Testis (tissue), 3 donors: Measurements from ENCODE around the gene CCDC33. TPM values are rescaled to one million over a fixed set of nuclear protein-coding genes. Genes with fewer than 3 reads are reported as not detected.

Experiments
- DNase-seq: peaks from one replicate; pipeline ENCODE4 v3.0.0-alpha.2; 2019
- H3K27ac ChIP-seq, 2 donors: fragments of 200-600 bp; sonication (generic); one replicate each; pipeline ENCODE4 v1.5.1; 2019
- H3K27me3 ChIP-seq: fragments of 200-600 bp; sonication (generic); one replicate; pipeline ENCODE4 v1.5.1; 2019
- H3K36me3 ChIP-seq: fragments of 200-600 bp; sonication (generic); one replicate; pipeline ENCODE4 v1.5.1; 2017; ENCODE audit warnings: low read depth; ENCODE audit errors: missing control alignments
- H3K4me1 ChIP-seq: fragments of 200-600 bp; sonication (generic); one replicate; pipeline ENCODE4 v1.5.1; 2019
- H3K4me3 ChIP-seq, 2 donors: fragments of 200-600 bp; sonication (generic); one replicate each; pipeline ENCODE4 v1.5.1; 2017 to 2019
- H3K9me3 ChIP-seq: fragments of 200-600 bp; sonication (generic); one replicate; pipeline ENCODE4 v1.5.1; 2017
- CTCF ChIP-seq, 3 experiments: fragments of 450-650 bp in 2 of 3; fragments of 200-600 bp in 1 of 3; sonication (generic) in 1 of 3; IDR thresholded peaks; one replicate each; pipeline ENCODE4 v1.5.1; 2016 to 2019; ENCODE audit warnings: antibody characterized with exemption in 3 of 3, mild to moderate bottlenecking in 2 of 3, moderate library complexity in 1 of 3
- POLR2A ChIP-seq: fragments of 450-650 bp; IDR thresholded peaks from one replicate; pipeline ENCODE4 v1.6.1; 2017; ENCODE audit warnings: antibody characterized with exemption, mild to moderate bottlenecking, moderate library complexity
- WGBS, 2 donors: methylation state at CpG; one replicate each; pipeline ENCODE4 v1.1.5; 2018; 5-methylcytosine and 5-hydroxymethylcytosine counted together
- intact Hi-C: fragments of 100-400 bp; cut with DNase I; formaldehyde crosslinking; loops from one replicate; pipeline ENCODE4 v1.15.1; 2023; ENCODE audit warnings: low total_unique reads
- polyA plus RNA-seq: library from polyadenylated mRNA; stranded (reverse); fragments of 350-450 nt; fragmentation: Illumina TruSeq; extraction: RNeasy Lipid Tissue Mini Kit (QIAGEN cat#74804); gene quantifications from one replicate; pipeline ENCODE4 v1.2.3, GENCODE V29; 2014; ENCODE audit warnings: low read depth, low replicate concordance; ENCODE audit not compliant: insufficient read depth
- total RNA-seq, 2 donors: library from RNA; depleted of rRNA; stranded (reverse); fragments of >200 nt; gene quantifications; one replicate each; pipeline ENCODE4 v1.2.3, GENCODE V29; 2016

CCDC33 gene
- total and polyA plus RNA-seq, 3 donors from 2014 or later: 11.6 to 41.3 (median 18.5) TPM

- DNase-seq: no peak
- no peak for TF ChIP-seq POLR2A
- no peak for TF ChIP-seq CTCF (IDR thresholded peaks at IDR 0.05)
- no peaks in the 10 kb centered on the region for H3K36me3 ChIP-seq
- peaks cover 21% of the 10 kb centered on the region for H3K4me1 ChIP-seq
- no peak overlapping the region for H3K4me3 ChIP-seq
- H3K27me3 ChIP-seq: no peaks in the 10 kb centered on the region
- no peaks in the 10 kb centered on the region for H3K9me3 ChIP-seq
- peak overlapping the region in 1 of 2 donors; percentile 1 for H3K27ac ChIP-seq
- intact Hi-C loops: no loop called here
- 68 to 80% methylated on average over 1 of the region's 1 CpG for WGBS, 2 donors
Observed at GRCh38 chr15:74362482-74362881, 126.4 kb downstream of the CCDC33 start.

- no peaks in the 10 kb centered on the region for H3K27me3 ChIP-seq
- peak overlapping the region; percentile 64 to 87 for H3K4me3 ChIP-seq
- H3K36me3 ChIP-seq: no peaks in the 10 kb centered on the region
- H3K9me3 ChIP-seq: no peaks in the 10 kb centered on the region
- no peak for DNase-seq
- H3K4me1 ChIP-seq: peaks cover 35% of the 10 kb centered on the region
- TF ChIP-seq POLR2A: no peak
- TF ChIP-seq CTCF (IDR thresholded peaks at IDR 0.05): no peak
- intact Hi-C loops: no loop called here
- 22 to 37% methylated on average over 12 of the region's 12 CpGs for WGBS, 2 donors
- H3K27ac ChIP-seq: peak overlapping the region; percentile 93 to 94
Observed at GRCh38 chr15:74364936-74365597, 128.9 kb downstream of the CCDC33 start.

- TF ChIP-seq POLR2A (no peak), CTCF (IDR thresholded peaks at IDR 0.05) (no peak)
- DNase-seq: peak; percentile 81
- peak overlapping the region; percentile 93 to 94 for H3K27ac ChIP-seq
- 1 to 2% methylated on average over 13 to 70 of the region's 75 CpGs for WGBS, 2 donors
- no peaks in the 10 kb centered on the region for H3K9me3 ChIP-seq
- H3K27me3 ChIP-seq: no peaks in the 10 kb centered on the region
- H3K36me3 ChIP-seq: no peaks in the 10 kb centered on the region
- intact Hi-C loops: no loop called here
- peaks cover 38% of the 10 kb centered on the region for H3K4me1 ChIP-seq
- H3K4me3 ChIP-seq: peak overlapping the region; percentile 64 to 87
Observed at GRCh38 chr15:74365598-74366445, 129.7 kb downstream of the CCDC33 start.

GRCh38 chr15:74367296-74367854 is 131.2 kb downstream of the CCDC33 start, which contains the start of gene CYP11A1:
CYP11A1 (minus strand) TSS chr15:74367646; CDS start chr15:74367585, 61 bp downstream.
- no peaks in the 10 kb centered on the region for H3K9me3 ChIP-seq
- peaks cover 37% of the 10 kb centered on the region for H3K4me1 ChIP-seq
- intact Hi-C loops: no loop called here
- no peaks in the 10 kb centered on the region for H3K27me3 ChIP-seq
- WGBS, 2 donors: 41 to 45% methylated on average over 11 to 12 of the region's 12 CpGs
- peak; percentile 63 for DNase-seq
- no peaks in the 10 kb centered on the region for H3K36me3 ChIP-seq
- H3K4me3 ChIP-seq: peak within 1 kb of the TSS; percentile 64 to 87
- H3K27ac ChIP-seq: peak within 1 kb of the TSS; percentile 93 to 94
- no peak for TF ChIP-seq CTCF (IDR thresholded peaks at IDR 0.05)
- no peak for TF ChIP-seq POLR2A
